GM12878 (cell line): ENCODE data around the gene SHOC1. TPM values are rescaled to one million over a fixed set of nuclear protein-coding genes. Genes with fewer than 3 reads are reported as not detected.

ENCODE experiments used
- ATAC-seq: fragments of 200-7000 bp; cut with Tn5 transposase; 3 replicates; pipeline ENCODE4 v1.9.1; 2020; ENCODE audit warnings: mild to moderate bottlenecking, moderate library complexity
- BruUV-seq: library from RNA; stranded (reverse); fragments of 400-500 nt; replicated peaks from 2 replicates; lab custom pipeline; 2021; lab: Mats Ljungman, UMichigan
- CTCF ChIA-PET: fragments of 300-600 bp; sonication (Branson Sonifier 250); formaldehyde crosslinking; extraction: SDS; loops from one replicate; lab custom pipeline; 2021; ENCODE audit warnings: inconsistent platforms; lab: Yijun Ruan, JAX
- POLR2A ChIA-PET: fragments of 350-600 bp; formaldehyde crosslinking; extraction: SDS; loops from one replicate; lab custom pipeline; 2021; ENCODE audit warnings: inconsistent platforms; lab: Charles Lee
- RAD21 ChIA-PET: fragments of 300-600 bp; sonication (Branson Sonifier 250); formaldehyde crosslinking; loops from one replicate; lab custom pipeline; 2023; ENCODE audit warnings: antibody characterized with exemption; ENCODE audit not compliant: unreplicated experiment; lab: Charles Lee
- SMC1A ChIA-PET: fragments of 300-600 bp; sonication (Branson Sonifier 250); formaldehyde crosslinking; loops from one replicate; lab custom pipeline; 2023; ENCODE audit not compliant: unreplicated experiment, uncharacterized antibody; lab: Charles Lee
- DNase-seq: peaks from one replicate; pipeline ENCODE4 v3.0.0-alpha.2; 2011; ENCODE audit warnings: low read depth, low spot score
- FAIRE-seq: peaks from 3 replicates; lab custom pipeline; 2011; peaks lifted over from hg19 to GRCh38; lab: Jason Lieb, UNC
- H2AFZ ChIP-seq: 2 replicates; pipeline ENCODE4 v1.6.0; 2011; ENCODE audit warnings: low read depth, low read length, control low read depth; ENCODE audit not compliant: control insufficient read depth
- H3K27ac ChIP-seq: 2 replicates; pipeline ENCODE4 v1.5.1; 2011; ENCODE audit warnings: control low read depth; ENCODE audit not compliant: control insufficient read depth, insufficient read depth
- H3K27me3 ChIP-seq, 2 experiments: replicated peaks in 1 of 2; 2 replicates each; pipeline versions ENCODE4 v1.6.0 to v1.6.1; 2011; ENCODE audit warnings: low read length in 1 of 2; ENCODE audit not compliant: control insufficient read depth in 2 of 2, insufficient read depth in 2 of 2
- H3K36me3 ChIP-seq, 2 experiments: 2 replicates each; pipeline ENCODE4 v1.5.1; 2011; ENCODE audit warnings: low read length in 1 of 2; ENCODE audit not compliant: control insufficient read depth in 2 of 2, insufficient read depth in 2 of 2
- H3K4me1 ChIP-seq: 2 replicates; pipeline ENCODE4 v1.6.1; 2011; ENCODE audit warnings: mild to moderate bottlenecking, low read length, moderate library complexity, mixed read lengths; ENCODE audit not compliant: control insufficient read depth, insufficient read depth
- H3K4me2 ChIP-seq: 2 replicates; pipeline ENCODE4 v1.6.0; 2011; ENCODE audit warnings: control low read depth; ENCODE audit not compliant: control insufficient read depth, insufficient read depth
- H3K4me3 ChIP-seq: fragments of 200-600 bp; sonication (generic); 2 replicates; pipeline ENCODE4 v1.5.1; 2016
- H3K79me2 ChIP-seq: 2 replicates; pipeline ENCODE4 v1.6.0; 2011; ENCODE audit warnings: low read length; ENCODE audit not compliant: control insufficient read depth, insufficient read depth
- H3K9ac ChIP-seq: 2 replicates; pipeline ENCODE4 v1.8.0; 2011; ENCODE audit warnings: low read length, control low read depth, mixed read lengths; ENCODE audit not compliant: control insufficient read depth, insufficient read depth
- H3K9me3 ChIP-seq: replicated peaks from 3 replicates; pipeline ENCODE4 v1.5.1; 2011; ENCODE audit warnings: mild to moderate bottlenecking, low read length; ENCODE audit not compliant: control insufficient read depth, insufficient read depth
- H4K20me1 ChIP-seq: 2 replicates; pipeline ENCODE4 v1.6.0; 2011; ENCODE audit not compliant: control insufficient read depth, insufficient read depth
- BCLAF1 ChIP-seq: fragments of 450-650 bp; IDR thresholded peaks from 2 replicates; pipeline ENCODE4 v1.6.1; 2017; ENCODE audit warnings: antibody characterized with exemption, mild to moderate bottlenecking, moderate library complexity
- BHLHE40 ChIP-seq, 2 experiments: fragments of 450-650 bp in 1 of 2; IDR thresholded peaks; 2 replicates each; pipeline ENCODE4 v1.6.1; 2011 to 2017; ENCODE audit warnings: low read depth in 2 of 2, borderline replicate concordance in 1 of 2, improper control_type of control experiment in 1 of 2, low read length in 1 of 2, mild to moderate bottlenecking in 1 of 2
- EP300 ChIP-seq, 2 experiments: fragments of 150-350 bp in 1 of 2; IDR thresholded peaks; 2 replicates each; pipeline ENCODE4 v1.6.1; 2011 to 2012; ENCODE audit warnings: low read depth in 2 of 2, low read length in 2 of 2, borderline replicate concordance in 1 of 2, improper control_type of control experiment in 1 of 2, inconsistent platforms in 1 of 2; ENCODE audit not compliant: control insufficient read depth in 1 of 2
- GATAD2B ChIP-seq: fragments of 450-650 bp; conservative IDR thresholded peaks from 2 replicates; pipeline ENCODE4 v1.6.1; 2017; ENCODE audit warnings: low read depth, mild to moderate bottlenecking, moderate library complexity
- MLLT1 ChIP-seq: fragments of 450-650 bp; IDR thresholded peaks from 2 replicates; pipeline ENCODE4 v1.6.1; 2016; ENCODE audit warnings: mild to moderate bottlenecking
- WGBS: methylation state at CpG from one replicate; pipeline ENCODE4 v1.1.6; 2016; ENCODE audit warnings: low lambda C conversion rate; ENCODE audit not compliant: insufficient replicate concordance, insufficient coverage; ENCODE audit errors: missing lambda C conversion rate; 5-methylcytosine and 5-hydroxymethylcytosine counted together
- in situ Hi-C: fragments of 300-500 bp; cut with MboI; formaldehyde crosslinking; loops from 9 replicates; pipeline ENCODE4 v1.14.3; 2018; ENCODE audit warnings: mixed read lengths
- intact Hi-C: fragments of 100-400 bp; cut with micrococcal nuclease; formaldehyde crosslinking; loops from one replicate; pipeline ENCODE4 v1.14.2; 2022; ENCODE audit not compliant: unreplicated experiment
- polyA plus RNA-seq, 11 experiments: library from polyadenylated mRNA; depleted of rRNA in 4 of 11; unstranded in 6 of 11; stranded (reverse) in 5 of 11; fragments of >200 nt; fragmentation: Nextera tagmentation in 4 of 11; fragmentation: Illumina TruSeq in 1 of 11; extraction: Ambion mirVana in 4 of 11; extraction: Trizol in 1 of 11; gene quantifications; 1 replicate in 1 of 11; 2 replicates in 10 of 11; pipeline versions ENCODE4 v1.2.1 to v1.2.3, GENCODE V29; 2011 to 2016; ENCODE audit warnings: inconsistent platforms in 2 of 11, missing spikeins in 2 of 11, low read depth in 1 of 11
- total RNA-seq, 4 experiments: library from RNA; depleted of rRNA in 3 of 4; stranded (reverse); fragments of >200 nt in 3 of 4; fragmentation: Illumina TruSeq in 1 of 4; extraction: Trizol in 1 of 4; gene quantifications; 2 replicates each; pipeline versions ENCODE4 v1.2.1 to v1.2.3, GENCODE V29; 2013 to 2021

SHOC1 gene
- total and polyA plus RNA-seq, 10 of the 15 experiments (the other 5 are each of a cell fraction or from before 2014, with no cell fraction given): under 0.01 to 0.11 (median 0.04) TPM; not detected in 3

- TF ChIP-seq BHLHE40 (IDR thresholded peaks at IDR 0.05; ENCODE audit: borderline replicate concordance in 1 of 2, low read depth in 2 of 2, low read length in 1 of 2) (no peak), EP300 (IDR thresholded peaks at IDR 0.05; ENCODE audit: borderline replicate concordance in 1 of 2, control insufficient read depth in 1 of 2, low read depth in 2 of 2, low read length in 2 of 2) (no peak), MLLT1 (no peak), GATAD2B (no peak)
These were observed 37.7 kb upstream of the SHOC1 start (continued) for GRCh38 chr9:111832449-111832848.

GRCh38 chr9:111831371-111832108, 36.8 kb upstream of the SHOC1 start:
- SMC1A ChIA-PET: interaction anchor here (0.6 to 2.4 kb wide), 7 partner anchors 9 to 251 kb away, joined by 3 to 7 read pairs (median 3); no protein-coding TSS in a partner anchor
- in situ Hi-C loops: no loop called here
- H2AFZ ChIP-seq: no peak overlapping the region

More at GRCh38 chr9:111831371-111832108, 36.8 kb upstream of the SHOC1 start:
- H3K9ac ChIP-seq: no peak overlapping the region
- intact Hi-C loops: loop anchor here (5.0 kb wide), 1 partner anchor 151 kb away; no protein-coding TSS in a partner anchor
- H3K9me3 ChIP-seq: no peaks in the 10 kb centered on the region
- no peak overlapping the region for H3K27ac ChIP-seq
- ChIA-PET RAD21 (interaction anchor here (2.1 kb wide), 1 partner anchor 243 kb away, joined by 7 read pairs; no protein-coding TSS in a partner anchor), CTCF (interaction anchor here (0.8 to 8.9 kb wide), 3 partner anchors 72 to 255 kb away, joined by 3 to 65 read pairs (median 3); no protein-coding TSS in a partner anchor), POLR2A (interaction anchor here (0.7 kb wide), 1 partner anchor 18 kb away, joined by 3 read pairs; no protein-coding TSS in a partner anchor)
- no peaks in the 10 kb centered on the region for H3K79me2 ChIP-seq
- H4K20me1 ChIP-seq: no peaks in the 10 kb centered on the region
- H3K4me1 ChIP-seq: peaks cover 4% of the 10 kb centered on the region; the same call in 1 of the 2 replicates
- H3K4me2 ChIP-seq: no peak overlapping the region
- BruUV-seq: no TSS peak
- no peak for TF ChIP-seq BCLAF1
- 86% methylated on average over 5 of the region's 5 CpGs for WGBS
- no peaks in the 10 kb centered on the region for H3K27me3 ChIP-seq
- ATAC-seq (no peak), DNase-seq (no peak), FAIRE-seq (no peak)
- H3K36me3 ChIP-seq: no peaks in the 10 kb centered on the region
- no peak overlapping the region for H3K4me3 ChIP-seq
